GM19328 (cell line): ENCODE measurements around the gene TM9SF2.
A peak's percentile ranks its signal among the peaks of the same experiment; 100 is the strongest.
"Not testable (repeated sequence)": the region's sequence is repeated elsewhere in the genome, so short reads cannot be mapped to it uniquely, and the experiment has no call there.

ENCODE experiments used
- ATAC-seq: cut with Tn5 transposase; IDR thresholded peaks from one replicate; pipeline ENCODE4 v1.9.1; 2021; ENCODE audit warnings: mild to moderate bottlenecking, moderate library complexity; ENCODE audit not compliant: unreplicated experiment

TM9SF2 gene

GRCh38 chr13:99501184-99501847 is at the start of gene TM9SF2:
Gene TM9SF2 (plus strand): TSS chr13:99501472. CDS start chr13:99501607, 135 bp downstream.
- peak; percentile 44 for ATAC-seq

- no peak for ATAC-seq
Observed at GRCh38 chr13:99454518-99455183, 46.6 kb upstream of the TM9SF2 start.

GRCh38 chr13:99459099-99459850 is 42.0 kb upstream of the TM9SF2 start:
- no peak for ATAC-seq

DNA sequence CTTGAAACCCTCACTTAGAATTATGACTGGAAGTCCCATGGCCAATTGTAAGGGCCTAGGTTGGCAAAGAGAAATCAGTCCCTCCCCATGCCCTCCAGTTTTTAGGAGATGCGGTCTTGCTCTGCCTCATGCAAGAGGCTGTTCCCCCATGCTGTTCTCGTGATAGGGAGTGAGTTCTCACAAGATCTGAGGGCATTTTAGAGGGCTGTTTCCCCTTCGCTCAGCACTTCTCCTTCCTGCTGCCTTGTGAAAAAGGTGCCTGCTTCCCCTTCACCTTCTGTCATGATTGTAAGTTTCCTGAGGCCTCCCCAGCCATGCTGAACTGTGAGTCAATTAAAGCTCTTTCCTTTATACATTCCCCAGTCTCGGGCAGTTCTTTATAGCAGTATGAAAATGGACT is 40.5 kb upstream of the TM9SF2 start:
- not testable (repeated sequence) for ATAC-seq

DNA sequence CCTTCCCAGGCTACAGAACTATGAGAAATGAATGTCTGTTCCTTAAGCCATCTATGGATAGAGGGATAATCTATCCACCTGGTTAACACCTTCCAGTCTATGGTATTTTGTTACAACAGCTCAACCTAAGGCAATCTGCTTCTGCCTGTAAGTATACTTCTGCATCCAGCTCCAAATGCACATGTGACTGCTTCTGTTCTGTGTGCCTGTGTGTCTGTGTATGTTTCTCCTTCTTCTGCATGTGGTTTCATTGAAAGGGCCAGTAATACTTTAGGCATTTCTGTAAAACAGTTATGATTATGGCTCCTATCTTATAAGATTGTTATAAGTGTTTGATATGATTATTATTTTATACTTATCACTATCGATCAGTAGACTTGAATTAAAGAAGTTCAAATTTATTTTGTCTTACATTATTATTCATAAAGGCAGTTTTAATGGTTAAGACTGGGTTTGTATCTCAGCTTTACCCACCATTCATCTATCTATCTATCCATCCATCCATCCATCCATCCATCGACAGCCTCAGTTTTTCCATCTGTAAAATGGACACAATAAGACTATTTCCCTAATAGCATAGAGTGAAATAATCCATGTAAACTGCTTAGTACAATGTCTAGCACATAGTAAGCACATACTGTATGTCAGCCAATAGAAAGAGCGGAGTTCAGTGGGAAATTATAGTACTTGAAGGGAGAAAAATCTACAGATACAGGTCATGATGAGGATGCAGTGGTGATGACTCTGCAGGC is 37.5 kb upstream of the TM9SF2 start:
- no peak for ATAC-seq

DNA sequence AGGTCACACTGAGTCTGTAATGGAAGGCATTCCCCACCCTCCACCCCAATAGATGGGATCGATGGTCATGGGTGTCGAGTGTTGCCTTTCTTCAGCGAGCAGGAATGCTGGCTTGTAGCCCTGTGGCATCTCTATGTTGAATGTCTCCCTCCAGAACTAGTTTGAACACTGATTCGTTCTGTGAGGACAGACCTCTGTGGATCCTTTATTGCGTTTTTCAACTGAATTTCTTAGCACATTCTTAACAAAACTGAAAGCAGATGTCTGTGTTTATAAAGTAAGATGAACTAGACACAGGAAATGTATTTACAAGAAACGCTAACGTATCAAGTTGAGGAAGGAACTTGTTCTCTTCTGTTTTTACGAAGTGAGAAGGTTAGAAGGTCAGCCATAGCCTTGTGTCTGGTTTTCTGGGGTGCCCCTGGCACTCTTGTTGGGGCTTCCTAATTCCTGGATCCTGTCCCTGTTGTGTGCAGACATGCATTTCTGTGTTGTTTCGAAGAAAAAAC is 36.8 kb upstream of the TM9SF2 start:
- ATAC-seq: no peak

DNA sequence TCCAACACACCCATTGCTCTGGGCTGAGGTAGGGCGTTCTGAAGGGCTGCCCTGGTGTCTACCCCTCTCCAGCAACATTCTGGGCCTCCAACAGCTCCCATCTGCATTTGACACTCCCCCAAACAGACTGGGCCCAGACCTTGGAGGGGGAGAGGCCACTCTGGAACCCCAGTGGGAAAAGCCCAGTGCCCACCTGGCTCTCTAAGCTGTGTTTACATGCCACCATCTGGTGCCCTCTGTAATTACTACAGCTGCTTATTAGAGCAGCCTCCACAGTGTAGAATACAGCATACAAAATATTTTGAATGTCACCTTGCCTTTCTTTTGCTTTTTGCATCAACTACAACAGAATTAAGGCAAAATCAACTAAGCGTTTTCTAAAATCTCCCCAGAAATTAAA is 35.8 kb upstream of the TM9SF2 start:
- ATAC-seq: no peak

DNA sequence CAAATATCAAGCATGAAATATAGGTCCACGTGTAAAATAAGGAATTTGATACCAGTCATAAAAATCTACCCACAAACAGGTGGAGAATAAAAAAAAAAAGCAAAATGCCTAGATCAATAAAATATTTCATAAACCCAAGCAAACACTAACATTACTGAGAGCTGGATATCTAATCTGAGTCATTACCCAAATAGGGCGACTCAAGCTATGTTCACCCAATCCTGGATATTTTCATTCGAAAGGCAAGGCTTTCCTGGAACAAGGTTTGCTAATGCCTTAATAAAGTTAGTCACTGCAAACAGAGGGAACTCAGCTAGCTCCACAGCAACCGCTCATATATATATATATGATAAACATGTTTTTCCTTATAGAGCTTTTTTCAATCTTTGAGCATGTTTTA is 33.5 kb upstream of the TM9SF2 start:
- ATAC-seq: no peak

- ATAC-seq: no peak
Observed at GRCh38 chr13:99469041-99469440, 32.2 kb upstream of the TM9SF2 start.

- no peak for ATAC-seq
Observed at GRCh38 chr13:99470027-99470426, 31.2 kb upstream of the TM9SF2 start.

DNA sequence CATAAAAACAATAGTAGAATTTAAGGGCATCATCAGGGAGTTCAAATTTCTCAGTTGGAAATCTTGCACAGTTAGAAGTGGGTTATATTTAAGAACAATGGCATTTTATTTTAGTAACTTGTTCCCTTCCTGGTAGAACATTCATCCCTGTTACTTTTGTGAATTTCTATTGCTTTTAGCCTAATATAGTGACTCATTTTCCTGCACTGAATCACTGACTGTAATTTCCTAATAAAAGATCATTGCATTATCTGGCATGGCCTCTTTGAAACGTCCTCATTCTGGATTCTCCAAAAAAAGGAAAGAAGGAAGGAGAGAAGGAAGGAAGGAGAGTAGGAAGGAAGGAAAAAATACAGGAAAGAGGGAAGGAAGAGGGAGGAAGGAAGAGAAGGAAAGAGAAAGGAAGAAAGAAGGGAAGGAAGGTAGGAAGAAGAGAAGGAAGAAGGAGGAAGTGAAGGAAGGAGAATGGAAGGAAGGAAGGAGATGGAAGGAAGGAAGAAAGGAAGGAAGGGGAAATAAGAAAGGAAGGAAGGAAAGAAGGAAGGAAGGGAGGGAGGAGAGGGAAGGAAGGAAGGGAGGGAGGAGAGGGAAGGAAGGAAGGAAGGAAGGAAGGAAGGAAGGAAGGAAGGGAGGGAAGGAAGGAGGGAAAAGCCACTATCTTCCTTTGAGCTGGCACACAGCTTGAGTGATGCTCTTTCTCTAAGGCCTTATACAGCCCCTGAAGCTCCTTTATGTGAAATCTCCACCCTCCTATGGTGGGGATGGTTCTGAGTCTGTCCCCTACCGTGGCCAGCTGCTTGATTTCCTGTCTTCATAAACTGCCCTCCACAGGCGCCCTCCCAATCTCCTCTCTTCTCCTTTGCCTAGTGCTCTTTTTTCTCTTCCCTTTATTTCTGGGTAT is 29.8 kb upstream of the TM9SF2 start:
- ATAC-seq: no peak

DNA sequence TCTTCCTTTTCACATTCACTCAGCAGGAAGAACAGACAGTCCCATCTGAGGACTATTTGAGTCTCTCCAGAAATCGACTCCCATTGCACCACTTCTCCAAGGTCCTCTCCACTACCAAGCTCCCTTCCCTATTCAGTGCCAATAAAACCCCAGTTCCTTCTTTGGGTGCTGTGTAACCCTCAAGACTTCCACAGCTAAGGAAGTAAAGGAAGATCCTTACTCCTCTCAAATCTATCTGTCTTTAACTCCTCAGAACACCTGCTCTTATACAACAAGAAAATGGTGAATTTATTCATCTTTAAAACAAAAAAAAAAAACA is 29.2 kb upstream of the TM9SF2 start:
- ATAC-seq: no peak

- no peak for ATAC-seq
Observed at GRCh38 chr13:99473515-99473914, 27.8 kb upstream of the TM9SF2 start.

- no peak for ATAC-seq
Observed at GRCh38 chr13:99476648-99477047, 24.6 kb upstream of the TM9SF2 start.

- ATAC-seq: no peak
Observed at GRCh38 chr13:99477493-99477892, 23.8 kb upstream of the TM9SF2 start.

DNA sequence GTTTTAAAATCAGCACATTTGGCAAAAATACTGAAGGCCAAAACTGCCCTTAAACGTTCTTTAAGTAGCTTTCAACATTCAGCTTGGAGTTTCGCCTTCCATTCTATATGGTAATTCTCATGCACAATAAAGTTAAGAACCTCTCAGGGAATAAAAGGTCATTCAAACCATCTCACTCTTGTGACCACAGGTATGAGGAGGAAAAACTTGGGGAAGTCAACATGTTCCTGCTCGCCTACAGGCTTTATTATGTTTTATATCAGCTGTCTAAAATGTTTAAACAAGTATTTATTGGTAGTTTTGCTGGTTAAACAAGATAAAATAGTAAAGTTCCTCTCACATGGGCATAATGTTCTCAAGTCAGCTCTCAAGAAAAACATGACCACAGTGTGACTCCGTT is 19.9 kb upstream of the TM9SF2 start:
- ATAC-seq: no peak

- no peak for ATAC-seq
Observed at GRCh38 chr13:99484473-99484872, 16.8 kb upstream of the TM9SF2 start.

DNA sequence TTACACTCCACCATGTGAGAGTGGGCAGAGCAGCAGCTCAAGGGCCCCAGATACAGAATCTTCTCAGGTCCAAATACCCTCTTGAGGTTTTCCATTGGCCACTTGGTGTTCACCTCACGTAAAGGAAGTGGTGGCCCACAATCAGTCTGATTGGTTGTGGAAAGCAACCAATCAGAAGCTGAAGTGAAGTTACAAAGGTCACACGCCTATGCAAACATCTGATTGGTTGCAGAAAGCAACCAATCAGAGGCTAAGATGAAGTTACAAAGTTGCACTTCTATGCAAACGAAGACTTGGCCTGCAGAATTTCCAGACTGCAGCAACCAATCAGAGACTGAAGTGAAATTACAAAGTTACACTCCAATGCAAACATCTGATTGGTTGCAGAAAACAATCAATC is 14.3 kb upstream of the TM9SF2 start:
- ATAC-seq: no peak

DNA sequence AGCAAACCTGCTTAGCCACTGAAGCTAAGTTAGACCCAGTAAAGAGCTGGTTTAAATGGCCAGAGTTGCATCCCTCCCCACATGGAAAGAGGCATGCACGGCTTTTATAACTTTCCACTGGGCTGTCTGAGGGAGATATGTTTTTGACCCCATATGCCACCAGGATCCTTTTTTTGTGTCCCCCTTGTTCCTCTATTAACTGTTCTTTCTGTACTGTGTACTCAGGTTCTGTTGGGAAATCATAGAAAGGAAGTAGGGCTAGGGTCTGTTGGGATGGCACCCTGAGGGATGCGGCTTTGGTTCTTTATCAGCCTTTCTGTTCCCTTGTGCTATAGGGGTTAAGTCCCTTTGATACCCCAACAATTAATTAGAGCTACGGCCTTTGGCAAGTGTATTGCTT is 12.2 kb upstream of the TM9SF2 start:
- ATAC-seq: no peak

- ATAC-seq: not testable (repeated sequence)
Observed at GRCh38 chr13:99491750-99492149, 9.5 kb upstream of the TM9SF2 start.
